HEK293T (cell line): ENCODE measurements around the gene B4GALT5.

Source experiments
- CTCF ChIA-PET: fragments of 350-600 bp; formaldehyde crosslinking; extraction: SDS; loops from one replicate; lab custom pipeline; 2021; ENCODE audit warnings: antibody characterized with exemption, inconsistent platforms; lab: Yijun Ruan, JAX
- POLR2A ChIA-PET: fragments of 350-600 bp; formaldehyde crosslinking; extraction: SDS; loops from one replicate; lab custom pipeline; 2020; ENCODE audit warnings: antibody characterized with exemption, inconsistent platforms; lab: Yijun Ruan, JAX
- DNase-seq: peaks from one replicate; pipeline ENCODE4 v3.0.0; 2012; ENCODE audit warnings: mixed read lengths; ENCODE audit errors: extremely low spot score
- ARNT ChIP-seq: fragments of 450-650 bp; IDR thresholded peaks from 2 replicates; pipeline ENCODE4 v1.6.1; 2017; ENCODE audit warnings: mild to moderate bottlenecking
- BHLHE40 ChIP-seq: fragments of 450-650 bp; IDR thresholded peaks from 2 replicates; pipeline ENCODE4 v1.6.1; 2016; ENCODE audit warnings: mild to moderate bottlenecking, moderate library complexity, borderline replicate concordance
- CTBP1 ChIP-seq: fragments of 450-650 bp; IDR thresholded peaks from 2 replicates; pipeline ENCODE4 v1.6.1; 2016; ENCODE audit warnings: borderline replicate concordance
- ELF4 ChIP-seq: fragments of 450-650 bp; IDR thresholded peaks from 2 replicates; pipeline ENCODE4 v1.6.1; 2017; ENCODE audit warnings: antibody characterized with exemption
- FOXA1 ChIP-seq: fragments of 450-650 bp; IDR thresholded peaks from 2 replicates; pipeline ENCODE4 v1.6.1; 2016; ENCODE audit warnings: mild to moderate bottlenecking
- FOXK2 ChIP-seq: fragments of 450-650 bp; IDR thresholded peaks from 2 replicates; pipeline ENCODE4 v1.6.1; 2016; ENCODE audit warnings: mild to moderate bottlenecking
- FOXM1 ChIP-seq: fragments of 450-650 bp; IDR thresholded peaks from 2 replicates; pipeline ENCODE4 v1.6.1; 2017; ENCODE audit warnings: mild to moderate bottlenecking, borderline replicate concordance
- HDGF ChIP-seq: fragments of 450-650 bp; IDR thresholded peaks from 2 replicates; pipeline ENCODE4 v1.6.1; 2017; ENCODE audit warnings: antibody characterized with exemption, borderline replicate concordance
- L3MBTL2 ChIP-seq: fragments of 450-650 bp; conservative IDR thresholded peaks from 2 replicates; pipeline ENCODE4 v1.6.1; 2016; ENCODE audit warnings: mild to moderate bottlenecking
- LEF1 ChIP-seq: fragments of 450-650 bp; IDR thresholded peaks from 2 replicates; pipeline ENCODE4 v1.6.1; 2017; ENCODE audit warnings: mild to moderate bottlenecking, borderline replicate concordance
- NFRKB ChIP-seq: fragments of 450-650 bp; IDR thresholded peaks from 2 replicates; pipeline ENCODE4 v1.6.1; 2016; ENCODE audit warnings: mild to moderate bottlenecking, moderate library complexity
- PKNOX1 ChIP-seq: fragments of 450-650 bp; IDR thresholded peaks from 2 replicates; pipeline ENCODE4 v1.6.1; 2016
- SP1 ChIP-seq: fragments of 450-650 bp; IDR thresholded peaks from 2 replicates; pipeline ENCODE4 v1.6.1; 2017
- SUZ12 ChIP-seq: fragments of 450-650 bp; IDR thresholded peaks from 2 replicates; pipeline ENCODE4 v1.6.1; 2016; ENCODE audit warnings: mild to moderate bottlenecking
- TARDBP ChIP-seq: fragments of 450-650 bp; IDR thresholded peaks from 2 replicates; pipeline ENCODE4 v1.6.1; 2016
- ZNF384 ChIP-seq: fragments of 450-650 bp; IDR thresholded peaks from 2 replicates; pipeline ENCODE4 v1.6.1; 2016

The B4GALT5 gene

GRCh38 chr20:49634116-49634515 is 79.6 kb downstream of the B4GALT5 start:
- TF ChIP-seq NFRKB: no peak
- no peak for TF ChIP-seq FOXA1
- no peak for TF ChIP-seq PKNOX1
- no peak for TF ChIP-seq ELF4
- no peak for TF ChIP-seq SUZ12
- no peak for TF ChIP-seq ARNT
- no peak for TF ChIP-seq FOXM1
- TF ChIP-seq CTBP1: no peak
- POLR2A ChIA-PET: no interaction called here

DNA sequence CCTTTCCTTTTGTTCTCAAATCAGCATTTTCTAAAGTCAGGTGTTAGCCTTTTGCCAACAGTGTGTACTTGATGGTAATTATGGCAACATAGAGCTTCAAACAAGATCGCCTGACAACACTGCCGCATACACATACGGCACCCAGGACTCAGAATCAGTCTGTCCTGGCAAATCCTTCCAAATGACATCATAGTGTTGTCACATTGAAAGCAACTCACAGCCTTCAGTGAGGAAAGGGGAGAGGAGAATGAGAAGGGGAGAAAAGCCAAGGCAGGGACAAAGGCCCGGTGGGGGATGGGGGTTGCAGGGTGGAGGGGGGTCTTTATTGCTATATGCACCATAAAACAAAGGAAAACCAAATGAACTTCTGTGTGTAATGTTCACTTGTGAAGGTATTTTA is 80.0 kb downstream of the B4GALT5 start:
- POLR2A ChIA-PET: no interaction called here
- no peak for DNase-seq
- CTCF ChIA-PET: no interaction called here
- TF ChIP-seq FOXK2: no peak
- TF ChIP-seq SUZ12: no peak
- TF ChIP-seq HDGF: no peak
- TF ChIP-seq TARDBP: no peak
- TF ChIP-seq CTBP1: no peak
- TF ChIP-seq ARNT: no peak
- TF ChIP-seq SP1: no peak
- TF ChIP-seq ELF4: no peak
- no peak for TF ChIP-seq ZNF384
- no peak for TF ChIP-seq L3MBTL2
- no peak for TF ChIP-seq PKNOX1
- no peak for TF ChIP-seq LEF1
- TF ChIP-seq BHLHE40: no peak
- no peak for TF ChIP-seq FOXA1
- TF ChIP-seq FOXM1: no peak
- TF ChIP-seq NFRKB: no peak

More at GRCh38 chr20:49634116-49634515, 79.6 kb downstream of the B4GALT5 start:
- DNase-seq: no peak
- CTCF ChIA-PET: no interaction called here

DNA sequence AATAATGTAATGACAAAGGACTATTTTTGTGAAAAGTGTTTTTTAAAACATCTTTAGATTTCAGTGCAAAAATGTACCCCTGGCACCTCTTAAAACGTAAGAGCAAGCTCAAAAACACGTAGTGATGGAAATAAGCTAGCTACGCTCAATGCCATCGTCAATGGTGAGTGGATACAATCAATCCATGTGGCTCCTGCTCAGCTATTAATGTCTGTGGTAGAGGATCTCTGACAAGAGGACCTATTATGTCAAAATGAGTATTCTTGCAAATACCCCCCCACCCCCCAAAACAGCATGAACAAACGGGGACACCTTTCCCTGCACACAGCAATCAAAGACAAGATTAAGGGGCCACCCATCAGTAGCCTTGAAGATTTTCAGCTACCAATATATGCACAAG is 80.7 kb downstream of the B4GALT5 start:
- ChIA-PET CTCF (no interaction called here), POLR2A (no interaction called here)
- no peak for TF ChIP-seq ELF4
- no peak for TF ChIP-seq FOXM1
- TF ChIP-seq BHLHE40: no peak
- no peak for TF ChIP-seq CTBP1
- TF ChIP-seq SUZ12: no peak
- TF ChIP-seq NFRKB: no peak
- TF ChIP-seq LEF1: no peak
- no peak for TF ChIP-seq L3MBTL2
- TF ChIP-seq HDGF: no peak
- no peak for TF ChIP-seq SP1
- TF ChIP-seq ARNT: no peak
- no peak for TF ChIP-seq FOXA1
- no peak for TF ChIP-seq TARDBP
- DNase-seq: no peak

- TF ChIP-seq FOXM1: no peak
- no peak for TF ChIP-seq L3MBTL2
- ChIA-PET POLR2A (interaction anchor here (0.6 kb wide), 1 partner anchor 12 kb away, joined by 3 read pairs; no protein-coding TSS in a partner anchor), CTCF (no interaction called here)
- no peak for DNase-seq
Measured at GRCh38 chr20:49631856-49632418, 81.7 kb downstream of the B4GALT5 start.

DNA sequence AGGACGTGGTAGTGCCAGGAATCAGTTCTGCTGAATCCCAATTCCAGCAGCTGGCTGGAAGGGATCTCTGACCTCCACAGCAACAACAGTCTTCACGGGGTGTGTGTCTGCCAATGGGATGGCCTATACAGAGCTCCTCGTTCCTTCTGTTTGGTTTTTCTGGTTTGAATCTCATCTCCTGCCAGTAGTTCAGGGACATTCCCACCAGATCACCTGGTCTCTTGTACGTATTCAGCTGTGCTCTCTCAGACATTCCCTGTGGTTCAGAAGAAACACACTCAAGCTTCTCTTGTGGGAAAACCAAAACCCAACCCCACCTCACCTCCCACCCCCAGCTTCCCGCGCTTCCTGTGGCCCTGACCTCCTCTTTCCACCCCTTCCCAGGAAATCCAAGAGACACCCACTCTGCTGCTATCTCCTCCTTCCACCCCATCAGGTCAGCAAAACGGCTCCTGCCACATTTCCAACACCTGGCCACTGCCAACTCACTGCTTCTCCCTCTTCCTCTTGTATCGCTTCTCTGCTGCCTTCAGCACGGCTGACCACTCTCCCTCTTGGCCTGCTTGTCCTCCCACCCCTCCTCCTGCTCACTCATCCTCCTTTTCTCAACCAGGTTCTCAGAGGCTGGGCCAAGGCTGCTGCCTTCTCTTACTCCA is 82.5 kb downstream of the B4GALT5 start:
- ChIA-PET POLR2A (no interaction called here), CTCF (interaction anchor here (0.6 kb wide), 2 partner anchors 39 to 77 kb away, joined by 3 to 6 read pairs; no protein-coding TSS in a partner anchor)
- no peak for DNase-seq
- no peak for TF ChIP-seq ARNT
- no peak for TF ChIP-seq LEF1
- TF ChIP-seq FOXM1: no peak
- TF ChIP-seq FOXA1: no peak
- no peak for TF ChIP-seq PKNOX1
- no peak for TF ChIP-seq NFRKB
- TF ChIP-seq SP1: no peak
- no peak for TF ChIP-seq TARDBP
- TF ChIP-seq SUZ12: no peak
- TF ChIP-seq ELF4: no peak
- TF ChIP-seq CTBP1: no peak
- no peak for TF ChIP-seq FOXK2
- no peak for TF ChIP-seq HDGF
- TF ChIP-seq ZNF384: no peak
- no peak for TF ChIP-seq L3MBTL2
- TF ChIP-seq BHLHE40: no peak

GRCh38 chr20:49630396-49630951 is 83.2 kb downstream of the B4GALT5 start:
- no peak for DNase-seq
- TF ChIP-seq PKNOX1: no peak
- TF ChIP-seq CTBP1: no peak
- TF ChIP-seq ARNT: no peak
- TF ChIP-seq FOXA1: no peak
- TF ChIP-seq ELF4: no peak
- TF ChIP-seq TARDBP: no peak
- TF ChIP-seq NFRKB: no peak
- TF ChIP-seq BHLHE40: no peak
- TF ChIP-seq L3MBTL2: no peak
- no peak for TF ChIP-seq SP1
- CTCF ChIA-PET: interaction anchor here (0.6 kb wide), 2 partner anchors 39 to 78 kb away, joined by 3 to 6 read pairs; no protein-coding TSS in a partner anchor
- POLR2A ChIA-PET: no interaction called here
